A549 (cell line): ENCODE results near the gene BIRC5.

Experiments used
- CTCF ChIP-seq: fragments of >200 bp; sonication (Bioruptor Twin); formaldehyde crosslinking; IDR thresholded peaks from 3 replicates; pipeline ENCODE4 v1.5.1; 2016
- MAZ ChIP-seq: fragments of 150-350 bp; IDR thresholded peaks from 2 replicates; pipeline ENCODE4 v1.6.1; 2014; ENCODE audit warnings: antibody characterized with exemption, low read depth, low read length, borderline replicate concordance
- POLR2A ChIP-seq: IDR thresholded peaks from 2 replicates; pipeline ENCODE4 v1.6.1; 2012; ENCODE audit warnings: mild to moderate bottlenecking, low read length
- POLR2AphosphoS2 ChIP-seq: conservative IDR thresholded peaks from 2 replicates; pipeline ENCODE4 v1.6.1; 2012; ENCODE audit warnings: low read length, improper control_type of control experiment, inconsistent platforms
- RNF2 ChIP-seq: fragments of 200-600 bp; sonication (generic); IDR thresholded peaks from 2 replicates; pipeline ENCODE4 v1.6.1; 2016; ENCODE audit warnings: low read depth, mild to moderate bottlenecking, antibody characterized with exemption, moderate library complexity, borderline replicate concordance
- TF ChIP-seq, protein P1 (sequence below): fragments of 450-650 bp; IDR thresholded peaks from 2 replicates; pipeline ENCODE4 v1.6.1; 2014; ENCODE audit warnings: antibody characterized with exemption

- TF ChIP-seq CTCF: no peak
- TF ChIP-seq RNF2: no peak
- no peak for TF ChIP-seq MAZ
- TF ChIP-seq POLR2AphosphoS2: no peak
- no peak for TF ChIP-seq POLR2A
- TF ChIP-seq, protein P1, sequence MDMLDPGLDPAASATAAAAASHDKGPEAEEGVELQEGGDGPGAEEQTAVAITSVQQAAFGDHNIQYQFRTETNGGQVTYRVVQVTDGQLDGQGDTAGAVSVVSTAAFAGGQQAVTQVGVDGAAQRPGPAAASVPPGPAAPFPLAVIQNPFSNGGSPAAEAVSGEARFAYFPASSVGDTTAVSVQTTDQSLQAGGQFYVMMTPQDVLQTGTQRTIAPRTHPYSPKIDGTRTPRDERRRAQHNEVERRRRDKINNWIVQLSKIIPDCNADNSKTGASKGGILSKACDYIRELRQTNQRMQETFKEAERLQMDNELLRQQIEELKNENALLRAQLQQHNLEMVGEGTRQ: no peak; the same call in 1 of the 2 replicates
These were observed 58.3 kb downstream of the BIRC5 start for GRCh38 chr17:78272181-78272913.
